Spleen (tissue), 11 donors: Measurements from ENCODE around the gene EMX2. TPM values are rescaled to one million over a fixed set of nuclear protein-coding genes. Genes with fewer than 3 reads are reported as not detected.

Experiments used
- DNase-seq: peaks from one replicate; pipeline ENCODE4 v3.0.0-alpha.2; 2020
- H3K27ac ChIP-seq, 8 donors: fragments of 200-600 bp; sonication (generic) in 7 of 8; 1 replicate in 4 of 8; 2 replicates in 4 of 8; pipeline versions ENCODE4 v1.5.0 to v1.8.0; 2016 to 2021; ENCODE audit warnings: inconsistent platforms in 4 of 8, mild to moderate bottlenecking in 4 of 8, moderate library complexity in 1 of 8
- H3K27me3 ChIP-seq, 7 donors: fragments of 200-600 bp; sonication (generic) in 6 of 7; replicated peaks in 1 of 7; 1 replicate in 4 of 7; 2 replicates in 3 of 7; pipeline versions ENCODE4 v1.5.0 to v1.8.0; 2016 to 2021; ENCODE audit warnings: inconsistent platforms in 3 of 7, mild to moderate bottlenecking in 1 of 7
- H3K36me3 ChIP-seq, 6 donors: fragments of 200-600 bp; sonication (generic) in 5 of 6; 1 replicate in 4 of 6; 2 replicates in 2 of 6; pipeline versions ENCODE4 v1.5.0 to v1.8.0; 2016 to 2021; ENCODE audit warnings: inconsistent platforms in 2 of 6
- H3K4me1 ChIP-seq, 6 donors: fragments of 200-600 bp; sonication (generic) in 5 of 6; 1 replicate in 3 of 6; 2 replicates in 3 of 6; pipeline versions ENCODE4 v1.5.0 to v1.8.0; 2016 to 2021; ENCODE audit warnings: inconsistent platforms in 3 of 6
- H3K4me3 ChIP-seq, 8 donors: fragments of 200-600 bp; sonication (generic) in 7 of 8; 1 replicate in 4 of 8; 2 replicates in 4 of 8; pipeline versions ENCODE4 v1.5.0 to v1.8.0; 2016 to 2021; ENCODE audit warnings: inconsistent platforms in 4 of 8, mild to moderate bottlenecking in 4 of 8, moderate library complexity in 2 of 8
- H3K9me3 ChIP-seq, 8 donors: fragments of 200-600 bp; sonication (generic) in 7 of 8; 1 replicate in 4 of 8; 2 replicates in 4 of 8; pipeline versions ENCODE4 v1.5.0 to v1.8.0; 2016 to 2021; ENCODE audit warnings: inconsistent platforms in 4 of 8
- CTCF ChIP-seq, 11 experiments: fragments of 200-600 bp in 7 of 11; fragments of 450-650 bp in 4 of 11; sonication (generic) in 4 of 11; IDR thresholded peaks in 8 of 11; conservative IDR thresholded peaks in 3 of 11; 1 replicate in 7 of 11; 2 replicates in 4 of 11; pipeline versions ENCODE4 v1.4.0 to v1.8.0; 2016 to 2021; ENCODE audit warnings: antibody characterized with exemption in 11 of 11, inconsistent platforms in 4 of 11, mild to moderate bottlenecking in 1 of 11
- POLR2A ChIP-seq, 3 donors: fragments of 450-650 bp; IDR thresholded peaks; one replicate each; pipeline ENCODE4 v1.5.1; 2017; ENCODE audit warnings: antibody characterized with exemption in 3 of 3, mild to moderate bottlenecking in 1 of 3
- POLR2AphosphoS5 ChIP-seq, 3 donors: sonication (generic); formaldehyde crosslinking; IDR thresholded peaks; one replicate each; pipeline ENCODE4 v1.5.1; 2017; ENCODE audit warnings: antibody characterized with exemption in 3 of 3
- WGBS, 5 donors: extraction: QIAGEN DNeasy Blood & Tissue Kit in 3 of 5; methylation state at CpG; one replicate each; pipeline versions ENCODE4 v1.1.5 to v1.1.7; 2013 to 2018; 5-methylcytosine and 5-hydroxymethylcytosine counted together
- intact Hi-C: fragments of 100-400 bp; cut with DNase I; formaldehyde crosslinking; loops from one replicate; pipeline ENCODE4 v1.15.0; 2023; ENCODE audit warnings: low total_unique reads
- polyA plus RNA-seq, 3 donors: library from polyadenylated mRNA; stranded (reverse); fragments of 200-250 nt; gene quantifications; one replicate each; pipeline ENCODE4 v1.2.1, GENCODE V29; 2013
- total RNA-seq, 7 donors: library from RNA; depleted of rRNA in 3 of 7; stranded (reverse); fragments of >200 nt in 3 of 7; fragmentation: NEBNext Ultra II Directional in 4 of 7; extraction: Animal tissue kit (Norgen Biotek cat#: 25700) in 4 of 7; gene quantifications; one replicate each; pipeline versions ENCODE4 v1.1.0 to v1.2.1, GENCODE V29; 2016 to 2021
- donor health status: healthy with polysubstance abuse.
- donor health status: DM: no; HTN: no; CAD: no; lungs with moderate emphysema.
- donor health status: DM: no; HTN: no; CAD: no.
- donor health status: Bipolar disorder and iron deficiency.
- donor health status: healthy.
- donor health status: DM: no; HTN: no; CAD: no.
- donor health status: DM: yes; HTN: yes; CAD: no.

Gene EMX2
- total and polyA plus RNA-seq, 10 donors = 0.06 TPM; not detected in 9

GRCh38 chr10:117499248-117500105, 43.1 kb upstream of the EMX2 start:
- TF ChIP-seq CTCF (IDR thresholded peaks at IDR 0.05 in 8 of 11, conservative IDR thresholded peaks at IDR 0.05 in 3 of 11) (no peak), POLR2AphosphoS5 (IDR thresholded peaks at IDR 0.05) (no peak), POLR2A (IDR thresholded peaks at IDR 0.05) (no peak)
- no peaks in the 10 kb centered on the region for H3K9me3 ChIP-seq
- peaks cover 0 to 75% (median 7%) of the 10 kb centered on the region in 7 donors for H3K27me3 ChIP-seq
- H3K27ac ChIP-seq = no peak overlapping the region
- H3K36me3 ChIP-seq = no peaks in the 10 kb centered on the region
- 62 to 86% (median 79%) methylated on average over 9 to 12 of the region's 12 CpGs for WGBS, 5 donors
- intact Hi-C loops = loop anchor here (5.0 kb wide), 1 partner anchor 923 kb away; no protein-coding TSS in a partner anchor
- no peak for DNase-seq
- H3K4me3 ChIP-seq = no peak overlapping the region
- peaks cover 0 to 7% (median 5%) of the 10 kb centered on the region in 6 donors for H3K4me1 ChIP-seq

GRCh38 chr10:117500456-117500855, 42.1 kb upstream of the EMX2 start:
- WGBS, 5 donors = 75 to 87% (median 85%) methylated on average over 5 of the region's 5 CpGs
- Histone ChIP-seq H3K9me3 (no peaks in the 10 kb centered on the region), H3K27me3 (peaks cover 0 to 76% (median 0%) of the 10 kb centered on the region in 7 donors), H3K4me1 (peaks cover 0 to 7% (median 5%) of the 10 kb centered on the region in 6 donors), H3K4me3 (no peak overlapping the region), H3K27ac (no peak overlapping the region), H3K36me3 (no peaks in the 10 kb centered on the region)
- no peak for DNase-seq
- intact Hi-C loops = no loop called here
- TF ChIP-seq CTCF (IDR thresholded peaks at IDR 0.05 in 8 of 11, conservative IDR thresholded peaks at IDR 0.05 in 3 of 11) (no peak), POLR2AphosphoS5 (IDR thresholded peaks at IDR 0.05) (no peak), POLR2A (IDR thresholded peaks at IDR 0.05) (no peak)

- no peak for DNase-seq
- 78 to 90% (median 80%) methylated on average over 12 of the region's 12 CpGs for WGBS, 5 donors
- H3K27ac ChIP-seq = no peak overlapping the region
Observed at GRCh38 chr10:117501460-117502035, 41.0 kb upstream of the EMX2 start.

More at GRCh38 chr10:117501460-117502035, 41.0 kb upstream of the EMX2 start:
- Histone ChIP-seq H3K4me1 (peaks cover 0 to 4% (median 3%) of the 10 kb centered on the region in 6 donors), H3K36me3 (no peaks in the 10 kb centered on the region), H3K27me3 (peaks cover 0 to 78% (median 0%) of the 10 kb centered on the region in 7 donors), H3K9me3 (no peaks in the 10 kb centered on the region), H3K4me3 (no peak overlapping the region)
- no peak for TF ChIP-seq POLR2AphosphoS5 (IDR thresholded peaks at IDR 0.05)
- TF ChIP-seq CTCF (IDR thresholded peaks at IDR 0.05 in 8 of 11, conservative IDR thresholded peaks at IDR 0.05 in 3 of 11) = no peak
- TF ChIP-seq POLR2A (IDR thresholded peaks at IDR 0.05) = no peak
- intact Hi-C loops = no loop called here
